OCI-LY7 (cell line): ENCODE data around the gene DDAH2. TPM values are rescaled to one million over a fixed set of nuclear protein-coding genes. Genes with fewer than 3 reads are reported as not detected.

Experiments used
- BruUV-seq: library from RNA; stranded (reverse); fragments of 400-500 nt; replicated peaks from 2 replicates; lab custom pipeline; 2021; lab: Mats Ljungman, UMichigan
- CTCF ChIA-PET: fragments of 300-600 bp; sonication (Branson Sonifier 250); formaldehyde crosslinking; loops from one replicate; lab custom pipeline; 2022; ENCODE audit warnings: antibody characterized with exemption; ENCODE audit not compliant: unreplicated experiment; lab: Charles Lee
- POLR2A ChIA-PET: fragments of 300-600 bp; sonication (Branson Sonifier 250); formaldehyde crosslinking; loops from one replicate; lab custom pipeline; 2022; ENCODE audit warnings: antibody characterized with exemption; lab: Charles Lee
- DNase-seq: peaks from one replicate; pipeline ENCODE4 v3.0.0-alpha.2; 2015; ENCODE audit warnings: low spot score
- H2AFZ ChIP-seq: fragments of 200-600 bp; sonication (generic), shearing (Covaris generic); 2 replicates; pipeline ENCODE4 v1.6.1; 2014; ENCODE audit warnings: mild to moderate bottlenecking, antibody characterized with exemption, low read length, moderate library complexity
- H3K27ac ChIP-seq: fragments of 200-600 bp; sonication (generic); 2 replicates; pipeline ENCODE4 v1.5.1; 2014; ENCODE audit warnings: mixed run types, low read depth, mild to moderate bottlenecking, moderate library complexity, low read length, inconsistent platforms; ENCODE audit not compliant: poor library complexity, severe bottlenecking
- H3K36me3 ChIP-seq: fragments of 200-600 bp; sonication (generic); 2 replicates; pipeline ENCODE4 v1.6.1; 2014; ENCODE audit warnings: mild to moderate bottlenecking, antibody characterized with exemption, low read length, moderate library complexity, mixed read lengths; ENCODE audit not compliant: insufficient read depth
- H3K4me1 ChIP-seq: fragments of 200-600 bp; sonication (generic); 2 replicates; pipeline ENCODE4 v1.5.1; 2014; ENCODE audit warnings: mild to moderate bottlenecking, low read length; ENCODE audit not compliant: insufficient read depth, poor library complexity, severe bottlenecking
- H3K4me2 ChIP-seq: fragments of 200-600 bp; sonication (generic); 2 replicates; pipeline ENCODE4 v1.6.1; 2014; ENCODE audit warnings: mild to moderate bottlenecking, low read length
- H3K4me3 ChIP-seq: fragments of 200-600 bp; sonication (generic); 2 replicates; pipeline ENCODE4 v1.5.1; 2014; ENCODE audit warnings: mild to moderate bottlenecking, low read depth, low read length; ENCODE audit not compliant: poor library complexity, severe bottlenecking
- H3K79me2 ChIP-seq: fragments of 200-600 bp; sonication (generic); 2 replicates; pipeline ENCODE4 v1.6.1; 2016; ENCODE audit warnings: low read depth, mild to moderate bottlenecking, low read length, moderate library complexity, mixed read lengths; ENCODE audit not compliant: insufficient read depth
- H3K9me2 ChIP-seq: fragments of 200-600 bp; sonication (generic); 2 replicates; pipeline ENCODE4 v1.6.1; 2016; ENCODE audit warnings: mild to moderate bottlenecking, low read length, mixed read lengths; ENCODE audit not compliant: insufficient read depth
- H3K9me3 ChIP-seq: fragments of 200-600 bp; sonication (generic); 2 replicates; pipeline ENCODE4 v1.6.1; 2014; ENCODE audit warnings: mild to moderate bottlenecking, mixed run types, low read length, mixed read lengths
- H4K20me1 ChIP-seq: fragments of 200-600 bp; sonication (generic); 2 replicates; pipeline ENCODE4 v1.6.1; 2014; ENCODE audit warnings: mild to moderate bottlenecking, antibody characterized with exemption, low read length, moderate library complexity, mixed read lengths; ENCODE audit not compliant: insufficient read depth
- CTCF ChIP-seq: fragments of 200-600 bp; sonication (generic); conservative IDR thresholded peaks from 2 replicates; pipeline ENCODE4 v1.5.1; 2014; ENCODE audit warnings: mild to moderate bottlenecking, antibody characterized with exemption, low read length, moderate library complexity, mixed read lengths
- EZH2phosphoT487 ChIP-seq: fragments of 200-600 bp; sonication (generic); IDR thresholded peaks from 2 replicates; pipeline ENCODE4 v1.6.1; 2018; ENCODE audit warnings: low read depth, borderline replicate concordance, mild to moderate bottlenecking, mixed run types, antibody characterized with exemption, low read length, moderate library complexity, mixed read lengths
- intact Hi-C: fragments of 100-400 bp; cut with micrococcal nuclease; formaldehyde crosslinking; loops from one replicate; pipeline ENCODE4 v1.10.0; 2022; ENCODE audit not compliant: unreplicated experiment
- total RNA-seq, 2 experiments: library from RNA; depleted of rRNA in 1 of 2; stranded (reverse); fragments of >200 nt in 1 of 2; shearing (Covaris generic) in 1 of 2; gene quantifications; 2 replicates each; pipeline ENCODE4 v1.2.3, GENCODE V29; 2014 to 2022

Gene DDAH2
- total RNA-seq, 2 experiments from 2014 or later, result 14.0 to 20.4 TPM

GRCh38 chr6:31730631-31731086 lies 1.6 kb upstream of the DDAH2 start:
- no peak overlapping the region for H3K4me2 ChIP-seq
- peaks cover 67% of the 10 kb centered on the region for H3K36me3 ChIP-seq
- H3K4me3 ChIP-seq, result no peak overlapping the region
- peaks cover 57% of the 10 kb centered on the region for H3K4me1 ChIP-seq
- peaks cover 21% of the 10 kb centered on the region for H3K79me2 ChIP-seq
- H2AFZ ChIP-seq, result no peak overlapping the region
- CTCF ChIA-PET, result interaction anchor here (1.8 kb wide), 1 partner anchor 8 kb away, joined by 5 read pairs; no protein-coding TSS in a partner anchor
- no peak for DNase-seq
- no peak overlapping the region for H3K27ac ChIP-seq
- no peaks in the 10 kb centered on the region for H3K9me3 ChIP-seq
- POLR2A ChIA-PET, result interaction anchor here (0.5 to 2.2 kb wide), 4 partner anchors 9 to 168 kb away, joined by 3 to 19 read pairs (median 4); partner anchors contain the start of gene MSH5
- intact Hi-C loops, result no loop called here
- H3K9me2 ChIP-seq, result no peaks in the 10 kb centered on the region
- no TSS peak for BruUV-seq
- H4K20me1 ChIP-seq, result 0 out of 2 replicates have a peak, but pooled peaks cover 8% of the 10 kb centered on the region
- TF ChIP-seq CTCF (no peak), EZH2phosphoT487 (no peak)

- H3K4me3 ChIP-seq, result peak overlapping the region; percentile 66
- H3K79me2 ChIP-seq, result peaks cover 15% of the 10 kb centered on the region; the same call in 1 of the 2 replicates
- peak overlapping the region; percentile 2 for H3K27ac ChIP-seq
- CTCF ChIA-PET, result interaction anchor here (1.8 kb wide), 1 partner anchor 9 kb away, joined by 5 read pairs; no protein-coding TSS in a partner anchor
- peaks cover 57% of the 10 kb centered on the region for H3K4me1 ChIP-seq
- BruUV-seq, result no TSS peak
- TF ChIP-seq EZH2phosphoT487 (no peak), CTCF (0 out of 2 replicates have a peak, but pooled peaks have one; percentile 29)
- POLR2A ChIA-PET, result interaction anchor here (0.5 to 2.2 kb wide), 4 partner anchors 10 to 168 kb away, joined by 3 to 19 read pairs (median 3); partner anchors contain the start of gene MSH5
- H3K9me2 ChIP-seq, result no peaks in the 10 kb centered on the region
- intact Hi-C loops, result loop anchor here (1.0 kb wide), 3 partner anchors 8 to 100 kb away; no protein-coding TSS in a partner anchor
- H3K9me3 ChIP-seq, result no peaks in the 10 kb centered on the region
- DNase-seq, result peak; percentile 82
- peaks cover 67% of the 10 kb centered on the region for H3K36me3 ChIP-seq
- H3K4me2 ChIP-seq, result peak overlapping the region; percentile 83
- no peak overlapping the region for H2AFZ ChIP-seq
- 0 out of 2 replicates have a peak, but pooled peaks cover 8% of the 10 kb centered on the region for H4K20me1 ChIP-seq
Measured at GRCh38 chr6:31729979-31730630, 1.0 kb upstream of the DDAH2 start.
